ENCODE results near the gene AFF1.

AFF1 gene

GRCh38 chr4:87179751-87180150 lies 244.9 kb downstream of the AFF1 start:
- DNase-seq: no peak

GRCh38 chr4:87180767-87181166 lies 246.0 kb downstream of the AFF1 start:
- no peak for DNase-seq

- no peak for DNase-seq
Observed at GRCh38 chr4:87185146-87185870, 250.5 kb downstream of the AFF1 start.

- no peak for DNase-seq
Observed at GRCh38 chr4:87188048-87188447, 253.2 kb downstream of the AFF1 start.

GRCh38 chr4:87188932-87189331 lies 254.1 kb downstream of the AFF1 start:
- DNase-seq: no peak

Data from activated CD4-positive, alpha-beta T cell treated with anti-CD3 and anti-CD28 coated beads for 1 hour (primary cell).